ENCODE data around the gene NMNAT2. TPM values are rescaled to one million over a fixed set of nuclear protein-coding genes. Genes with fewer than 3 reads are reported as not detected.

NMNAT2 gene
- total and polyA plus RNA-seq, 2 experiments from 2014 or later: 3.6 to 10.0 TPM

GRCh38 chr1:183456826-183457225 lies 38.6 kb upstream of the NMNAT2 start (continued):
- no peak for TF ChIP-seq ZNF462 (CRISPR knock-in tag; IDR thresholded peaks at IDR 0.05)

- DNase-seq (ENCODE audit: low spot score): no peak
- 0 out of 2 replicates have a peak overlapping the region, but pooled peaks have one; percentile 1 for H2AFZ ChIP-seq
- Mint-ChIP-seq H3K27me3 (ENCODE audit: insufficient read depth, low read depth, poor library complexity) (peaks cover 2% of the 10 kb centered on the region), H3K4me3 (no peak overlapping the region), H3K36me3 (ENCODE audit: low read depth) (no peaks in the 10 kb centered on the region), H3K9me3 (no peaks in the 10 kb centered on the region), H3K27ac (no peak overlapping the region), H3K4me1 (no peaks in the 10 kb centered on the region)
- no peaks in the 10 kb centered on the region for H3K9me2 ChIP-seq (ENCODE audit: insufficient read depth)
- no peak; the same call in 2 of the 3 replicates for ATAC-seq
- H4K20me1 ChIP-seq (replicated peaks; ENCODE audit: insufficient read depth): no peaks in the 10 kb centered on the region
- H3F3A ChIP-seq (replicated peaks; ENCODE audit: low read depth): no peaks in the 10 kb centered on the region
- H3K27me3 ChIP-seq (ENCODE audit: insufficient read depth): no peaks in the 10 kb centered on the region
- no peaks in the 10 kb centered on the region for H3K36me3 ChIP-seq (ENCODE audit: insufficient read depth)
- H3K4me1 ChIP-seq (ENCODE audit: insufficient read depth): no peaks in the 10 kb centered on the region
- H3K4me2 ChIP-seq: no peak overlapping the region
- H3K4me3 ChIP-seq: no peak overlapping the region
- H3K27ac ChIP-seq (ENCODE audit: low read depth): no peak overlapping the region
- H3K79me2 ChIP-seq (replicated peaks; ENCODE audit: insufficient read depth): no peaks in the 10 kb centered on the region
- TF ChIP-seq CTCF (conservative IDR thresholded peaks at IDR 0.05; ENCODE audit: low read depth in 2 of 2): no peak
- TF ChIP-seq ZNF462 (CRISPR knock-in tag; IDR thresholded peaks at IDR 0.05): no peak
- TF ChIP-seq JUNB (IDR thresholded peaks at IDR 0.05; ENCODE audit: unreplicated experiment): no peak
These were observed 36.2 kb upstream of the NMNAT2 start for GRCh38 chr1:183454377-183454776.
